PC-9 (cell line): ENCODE results near the gene ZFYVE9. TPM values are rescaled to one million over a fixed set of nuclear protein-coding genes. Genes with fewer than 3 reads are reported as not detected.

Source experiments
- BruUV-seq: library from RNA; stranded (reverse); fragments of 400-500 nt; replicated peaks from 2 replicates; lab custom pipeline; 2021; lab: Mats Ljungman, UMichigan
- CTCF ChIA-PET: fragments of 300-600 bp; sonication (Branson Sonifier 250); formaldehyde crosslinking; loops from one replicate; lab custom pipeline; 2022; ENCODE audit warnings: antibody characterized with exemption; lab: Charles Lee
- POLR2A ChIA-PET: fragments of 300-600 bp; sonication (Branson Sonifier 250); formaldehyde crosslinking; loops from one replicate; lab custom pipeline; 2022; ENCODE audit warnings: antibody characterized with exemption; ENCODE audit not compliant: unreplicated experiment; lab: Charles Lee
- DNase-seq, 2 experiments: peaks; one replicate each; pipeline versions ENCODE4 v3.0.0 to v3.0.0-alpha.2; 2015 to 2022; ENCODE audit warnings: mixed read lengths in 1 of 2
- H2AFZ ChIP-seq: fragments of 200-600 bp; sonication (generic); 2 replicates; pipeline ENCODE4 v1.8.1; 2017; ENCODE audit warnings: antibody characterized with exemption
- H3F3A ChIP-seq: fragments of 200-600 bp; sonication (generic); 2 replicates; pipeline ENCODE4 v1.8.1; 2017; ENCODE audit warnings: antibody characterized with exemption, mild to moderate bottlenecking, low read depth; ENCODE audit not compliant: insufficient read depth
- H3K27ac ChIP-seq: fragments of 200-600 bp; sonication (generic); 2 replicates; pipeline ENCODE4 v1.6.1; 2016; ENCODE audit warnings: mixed run types
- H3K27me3 ChIP-seq: fragments of 200-600 bp; sonication (generic); 2 replicates; pipeline ENCODE4 v1.6.1; 2016; ENCODE audit warnings: low read depth, mixed run types; ENCODE audit not compliant: insufficient read depth
- H3K36me3 ChIP-seq: fragments of 200-600 bp; sonication (generic); 2 replicates; pipeline ENCODE4 v1.6.1; 2016; ENCODE audit warnings: low read depth, mixed run types
- H3K4me1 ChIP-seq: fragments of 200-600 bp; sonication (generic); replicated peaks from 2 replicates; pipeline ENCODE4 v1.6.1; 2016; ENCODE audit warnings: mixed run types; ENCODE audit not compliant: insufficient read depth
- H3K4me2 ChIP-seq: fragments of 200-600 bp; sonication (generic); 2 replicates; pipeline ENCODE4 v1.6.1; 2017; ENCODE audit warnings: mixed run types
- H3K4me3 ChIP-seq: fragments of 200-600 bp; sonication (generic); 2 replicates; pipeline ENCODE4 v1.6.1; 2016; ENCODE audit warnings: mixed run types
- H3K79me2 ChIP-seq: fragments of 200-600 bp; sonication (generic); 2 replicates; pipeline ENCODE4 v1.6.1; 2017; ENCODE audit warnings: low read depth, mixed run types
- H3K9me2 ChIP-seq: fragments of 200-600 bp; sonication (generic); 2 replicates; pipeline ENCODE4 v1.8.1; 2017; ENCODE audit warnings: mild to moderate bottlenecking; ENCODE audit not compliant: insufficient read depth
- H3K9me3 ChIP-seq: fragments of 200-600 bp; sonication (generic); 2 replicates; pipeline ENCODE4 v1.8.1; 2016; ENCODE audit warnings: low read depth; ENCODE audit not compliant: insufficient read depth
- H4K20me1 ChIP-seq: fragments of 200-600 bp; sonication (generic); 2 replicates; pipeline ENCODE4 v1.8.1; 2017; ENCODE audit not compliant: insufficient read depth
- EZH2 ChIP-seq: fragments of 200-600 bp; sonication (generic); IDR thresholded peaks from 2 replicates; pipeline ENCODE4 v1.8.0; 2017; ENCODE audit warnings: antibody characterized with exemption, low read depth
- intact Hi-C: fragments of 100-400 bp; cut with micrococcal nuclease; formaldehyde crosslinking; loops from one replicate; pipeline ENCODE4 v1.10.0; 2022; ENCODE audit not compliant: unreplicated experiment
- total RNA-seq: library from RNA; stranded (reverse); gene quantifications from 2 replicates; pipeline ENCODE4 v1.2.3, GENCODE V29; 2021
- TF ChIP-seq, protein P1 (sequence below): fragments of 200-600 bp; sonication (generic); conservative IDR thresholded peaks from 2 replicates; pipeline ENCODE4 v1.6.1; 2017; ENCODE audit warnings: mixed run types, antibody characterized with exemption, mild to moderate bottlenecking, moderate library complexity

The ZFYVE9 gene
- total RNA-seq, 1 experiment from 2014 or later, result 20.7 TPM

DNA sequence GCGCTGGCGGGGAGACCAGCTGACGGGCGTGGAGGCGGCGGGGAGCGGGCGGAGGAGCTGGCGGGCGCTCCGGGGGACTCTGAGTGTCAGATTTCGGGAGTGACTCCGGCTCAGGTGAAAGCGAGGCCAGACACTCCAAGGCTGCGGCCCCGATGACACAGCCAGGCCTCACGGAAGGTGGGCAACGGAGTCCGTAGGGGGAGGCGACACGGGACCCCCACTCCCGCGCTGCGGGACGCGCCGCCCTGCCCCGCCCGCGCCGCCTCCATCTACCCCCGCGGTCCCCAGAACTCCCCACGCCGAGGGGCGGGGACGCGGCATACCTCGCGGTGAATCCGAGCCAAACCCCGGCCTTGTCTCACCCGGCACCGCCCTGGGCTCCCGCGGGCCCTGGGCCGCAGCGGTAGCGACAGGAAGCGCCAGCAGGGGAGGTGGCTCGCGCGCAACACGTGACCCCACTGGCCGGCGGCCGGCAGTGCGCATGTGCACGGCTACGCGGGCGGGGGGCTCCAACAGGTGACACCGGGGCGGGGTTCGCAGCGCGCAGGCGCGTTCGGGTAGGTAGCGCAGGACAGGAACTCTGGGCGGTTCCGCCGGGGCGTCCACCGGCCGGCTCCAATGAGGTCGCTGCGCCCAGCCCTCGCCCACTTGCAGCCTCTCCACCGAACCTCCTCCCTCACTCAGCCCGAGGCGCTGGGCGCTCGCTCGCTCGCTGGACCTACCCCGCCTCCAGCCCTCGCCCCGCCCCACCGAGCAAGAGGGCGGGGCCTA is 224.0 kb downstream of the ZFYVE9 start, which contains the start of gene CC2D1B:
CC2D1B (minus strand) TSS at position 460 of the 771 bp plus-strand sequence. CDS start 1,585 bp downstream, outside the sequence.
- peak within 1 kb of the TSS; percentile 89 for H3K4me2 ChIP-seq
- H4K20me1 ChIP-seq, result no peaks in the 10 kb centered on the region
- H3K36me3 ChIP-seq, result no peaks in the 10 kb centered on the region
- H3K27me3 ChIP-seq, result no peaks in the 10 kb centered on the region
- H3K27ac ChIP-seq, result peak within 1 kb of the TSS; percentile 86
- DNase-seq, result peak; percentile 94 to 100
- POLR2A ChIA-PET, result interaction anchor here (0.5 to 1.0 kb wide), 5 partner anchors 37 to 846 kb away, joined by 3 to 21 read pairs (median 8); no protein-coding TSS in a partner anchor
- intact Hi-C loops, result loop anchor here (1.0 to 5.0 kb wide), 2 partner anchors 38 to 309 kb away; partner anchors contain the start of genes BTF3L4, ORC1, PRPF38A and TXNDC12
- BruUV-seq, result no TSS peak
- CTCF ChIA-PET, result no interaction called here
- peaks cover 20% of the 10 kb centered on the region; the same call in 1 of the 2 replicates for H3F3A ChIP-seq
- H3K9me3 ChIP-seq, result no peaks in the 10 kb centered on the region
- peak within 1 kb of the TSS; percentile 92 for H3K4me3 ChIP-seq
- no peaks in the 10 kb centered on the region for H3K9me2 ChIP-seq
- H3K79me2 ChIP-seq, result peaks cover 20% of the 10 kb centered on the region
- H2AFZ ChIP-seq, result peak within 1 kb of the TSS; percentile 99
- H3K4me1 ChIP-seq, result peaks cover 15% of the 10 kb centered on the region
- TF ChIP-seq, protein P1, sequence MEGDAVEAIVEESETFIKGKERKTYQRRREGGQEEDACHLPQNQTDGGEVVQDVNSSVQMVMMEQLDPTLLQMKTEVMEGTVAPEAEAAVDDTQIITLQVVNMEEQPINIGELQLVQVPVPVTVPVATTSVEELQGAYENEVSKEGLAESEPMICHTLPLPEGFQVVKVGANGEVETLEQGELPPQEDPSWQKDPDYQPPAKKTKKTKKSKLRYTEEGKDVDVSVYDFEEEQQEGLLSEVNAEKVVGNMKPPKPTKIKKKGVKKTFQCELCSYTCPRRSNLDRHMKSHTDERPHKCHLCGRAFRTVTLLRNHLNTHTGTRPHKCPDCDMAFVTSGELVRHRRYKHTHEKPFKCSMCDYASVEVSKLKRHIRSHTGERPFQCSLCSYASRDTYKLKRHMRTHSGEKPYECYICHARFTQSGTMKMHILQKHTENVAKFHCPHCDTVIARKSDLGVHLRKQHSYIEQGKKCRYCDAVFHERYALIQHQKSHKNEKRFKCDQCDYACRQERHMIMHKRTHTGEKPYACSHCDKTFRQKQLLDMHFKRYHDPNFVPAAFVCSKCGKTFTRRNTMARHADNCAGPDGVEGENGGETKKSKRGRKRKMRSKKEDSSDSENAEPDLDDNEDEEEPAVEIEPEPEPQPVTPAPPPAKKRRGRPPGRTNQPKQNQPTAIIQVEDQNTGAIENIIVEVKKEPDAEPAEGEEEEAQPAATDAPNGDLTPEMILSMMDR, result no peak
- no peak for TF ChIP-seq EZH2

DNA sequence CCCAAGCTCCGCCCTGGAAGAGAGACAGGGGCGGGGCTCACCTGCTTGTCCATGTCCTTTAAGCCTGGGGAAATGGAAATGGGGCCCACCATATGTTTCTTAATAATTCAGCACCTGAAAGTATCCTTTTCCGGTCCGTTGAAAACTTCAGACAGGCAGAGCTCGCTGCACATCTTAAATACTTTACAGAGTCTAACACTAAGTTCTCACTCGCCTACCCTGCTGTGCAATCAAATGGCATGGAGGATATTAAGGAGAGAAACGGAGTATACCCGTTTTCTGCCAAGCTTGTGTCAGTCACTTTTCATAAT is 224.6 kb downstream of the ZFYVE9 start:
- peaks cover 20% of the 10 kb centered on the region for H3K79me2 ChIP-seq
- CTCF ChIA-PET, result no interaction called here
- peak overlapping the region; percentile 66 for H2AFZ ChIP-seq
- H3K27ac ChIP-seq, result no peak overlapping the region
- POLR2A ChIA-PET, result interaction anchor here (0.6 to 1.0 kb wide), 3 partner anchors 37 to 346 kb away, joined by 3 to 21 read pairs (median 8); no protein-coding TSS in a partner anchor
- no peaks in the 10 kb centered on the region for H4K20me1 ChIP-seq
- H3K36me3 ChIP-seq, result no peaks in the 10 kb centered on the region
- H3K4me3 ChIP-seq, result peak overlapping the region; percentile 53; the same call in 1 of the 2 replicates
- H3K9me3 ChIP-seq, result no peaks in the 10 kb centered on the region
- no peaks in the 10 kb centered on the region for H3K27me3 ChIP-seq
- TF ChIP-seq, protein P1, result no peak
- TF ChIP-seq EZH2, result no peak
- H3K4me1 ChIP-seq, result peaks cover 15% of the 10 kb centered on the region
- BruUV-seq, result no TSS peak
- no peaks in the 10 kb centered on the region for H3K9me2 ChIP-seq
- peaks cover 20% of the 10 kb centered on the region; the same call in 1 of the 2 replicates for H3F3A ChIP-seq
- peak overlapping the region; percentile 65 for H3K4me2 ChIP-seq
- DNase-seq, result no peak
- intact Hi-C loops, result loop anchor here (1.0 to 5.0 kb wide), 2 partner anchors 38 to 309 kb away; partner anchors contain the start of genes BTF3L4, ORC1, PRPF38A and TXNDC12

DNA sequence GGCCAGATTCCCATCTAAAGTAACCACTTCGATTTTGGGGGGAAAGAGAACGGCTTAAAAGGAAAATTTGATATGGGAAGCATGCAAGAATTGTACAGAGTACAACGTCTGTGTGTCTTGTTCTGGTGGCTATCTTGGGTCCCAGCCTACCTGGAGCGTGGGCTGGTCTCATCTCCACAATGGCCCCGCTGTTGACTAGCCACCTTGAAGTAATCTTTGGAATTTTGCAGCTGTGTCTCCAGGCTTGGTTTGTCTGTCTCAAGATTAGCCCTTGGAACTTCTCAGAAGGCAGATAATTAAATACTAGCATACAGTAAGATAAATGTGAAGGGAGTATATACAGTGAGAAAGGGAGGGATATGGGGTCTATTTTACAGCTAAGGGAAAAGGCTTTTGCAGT is 225.4 kb downstream of the ZFYVE9 start:
- peaks cover 20% of the 10 kb centered on the region for H3K79me2 ChIP-seq
- ChIA-PET POLR2A (no interaction called here), CTCF (interaction anchor here (0.6 kb wide), 1 partner anchor 111 kb away, joined by 5 read pairs; no protein-coding TSS in a partner anchor)
- intact Hi-C loops, result loop anchor here (5.0 kb wide), 1 partner anchor 310 kb away; the partner anchor contains the start of genes BTF3L4 and TXNDC12
- H2AFZ ChIP-seq, result no peak overlapping the region
- H3K4me2 ChIP-seq, result no peak overlapping the region
- H3K27ac ChIP-seq, result no peak overlapping the region
- peaks cover 15% of the 10 kb centered on the region for H3K4me1 ChIP-seq
- DNase-seq, result no peak
- no peaks in the 10 kb centered on the region for H3K9me2 ChIP-seq
- TF ChIP-seq, protein P1, result no peak
- TF ChIP-seq EZH2, result no peak
- H3K36me3 ChIP-seq, result no peaks in the 10 kb centered on the region
- H4K20me1 ChIP-seq, result no peaks in the 10 kb centered on the region
- H3F3A ChIP-seq, result peaks cover 20% of the 10 kb centered on the region; the same call in 1 of the 2 replicates
- H3K9me3 ChIP-seq, result no peaks in the 10 kb centered on the region
- H3K27me3 ChIP-seq, result no peaks in the 10 kb centered on the region
- no TSS peak for BruUV-seq
- H3K4me3 ChIP-seq, result no peak overlapping the region
